SK-N-SH (cell line): ENCODE measurements around the gene CASKIN2. TPM values are rescaled to one million over a fixed set of nuclear protein-coding genes. Genes with fewer than 3 reads are reported as not detected.

Experiments used
- CTCF ChIA-PET: fragments of 300-600, 350-600 bp; formaldehyde crosslinking; extraction: SDS; loops from one replicate; lab custom pipeline; 2021; lab: Yijun Ruan, JAX
- POLR2A ChIA-PET: fragments of 350-600 bp; sonication (Branson Sonifier 250); formaldehyde crosslinking; extraction: SDS; loops from one replicate; lab custom pipeline; 2020; ENCODE audit warnings: antibody characterized with exemption, inconsistent platforms; lab: Yijun Ruan, JAX
- DNase-seq: peaks from one replicate; pipeline ENCODE4 v3.0.0; 2012
- H2AFZ ChIP-seq: fragments of 200-600 bp; sonication (generic); 2 replicates; pipeline ENCODE4 v1.8.1; 2016; ENCODE audit warnings: antibody characterized with exemption, mild to moderate bottlenecking, low read depth
- H3F3A ChIP-seq: fragments of 200-600 bp; sonication (generic); replicated peaks from 2 replicates; pipeline ENCODE3; 2016; ENCODE audit warnings: antibody characterized with exemption, mild to moderate bottlenecking; ENCODE audit not compliant: insufficient read depth
- H3K27ac ChIP-seq, 2 experiments: fragments of 200-500 bp in 1 of 2; fragments of 200-600 bp in 1 of 2; sonication (Bioruptor generic) in 1 of 2; sonication (generic), shearing (Covaris generic) in 1 of 2; 2 replicates each; pipeline versions ENCODE4 v1.5.1 to v1.6.1; 2014 to 2016; ENCODE audit warnings: low read depth in 2 of 2, inconsistent platforms in 1 of 2, low read length in 1 of 2, mild to moderate bottlenecking in 1 of 2, mixed read lengths in 1 of 2
- H3K27me3 ChIP-seq: fragments of 200-600 bp; sonication (generic), shearing (Covaris generic); 2 replicates; pipeline ENCODE4 v1.6.1; 2016; ENCODE audit warnings: mixed run types; ENCODE audit not compliant: insufficient read depth
- H3K36me3 ChIP-seq, 2 experiments: fragments of 200-500 bp in 1 of 2; fragments of 200-600 bp in 1 of 2; sonication (Bioruptor generic) in 1 of 2; sonication (generic) in 1 of 2; replicated peaks in 1 of 2; 2 replicates each; pipeline versions ENCODE3 to v1.5.1; 2014 to 2016; ENCODE audit warnings: low read length in 1 of 2, mild to moderate bottlenecking in 1 of 2; ENCODE audit not compliant: insufficient read depth in 2 of 2, control insufficient read depth in 1 of 2
- H3K4me1 ChIP-seq, 2 experiments: fragments of 200-500 bp in 1 of 2; fragments of 200-600 bp in 1 of 2; sonication (Bioruptor generic) in 1 of 2; sonication (generic), shearing (Covaris generic) in 1 of 2; 2 replicates each; pipeline versions ENCODE4 v1.5.1 to v1.6.1; 2014 to 2016; ENCODE audit warnings: low read depth in 1 of 2, low read length in 1 of 2, mixed run types in 1 of 2; ENCODE audit not compliant: insufficient read depth in 2 of 2, control insufficient read depth in 1 of 2
- H3K4me2 ChIP-seq: fragments of 200-600 bp; sonication (generic), shearing (Covaris generic); 2 replicates; pipeline ENCODE4 v1.6.1; 2017; ENCODE audit warnings: mixed run types
- H3K4me3 ChIP-seq, 2 experiments: fragments of 200-500 bp in 1 of 2; fragments of 200-600 bp in 1 of 2; sonication (Bioruptor generic) in 1 of 2; sonication (generic), shearing (Covaris generic) in 1 of 2; 2 replicates each; pipeline versions ENCODE4 v1.5.1 to v1.8.1; 2014 to 2016; ENCODE audit warnings: low read depth in 2 of 2, inconsistent platforms in 1 of 2, low read length in 1 of 2, mild to moderate bottlenecking in 1 of 2, mixed read lengths in 1 of 2, moderate library complexity in 1 of 2
- H3K79me2 ChIP-seq: fragments of 200-600 bp; sonication (generic); 2 replicates; pipeline ENCODE4 v1.8.1; 2017; ENCODE audit warnings: mild to moderate bottlenecking; ENCODE audit not compliant: insufficient read depth
- H3K9ac ChIP-seq: fragments of 200-600 bp; sonication (generic); 2 replicates; pipeline ENCODE4 v1.6.1; 2017; ENCODE audit warnings: mixed run types
- H3K9me2 ChIP-seq: fragments of 200-600 bp; sonication (generic); 2 replicates; pipeline ENCODE4 v1.6.1; 2017; ENCODE audit warnings: mixed run types
- H3K9me3 ChIP-seq: fragments of 200-600 bp; sonication (generic); 2 replicates; pipeline ENCODE4 v1.6.1; 2017; ENCODE audit warnings: mixed run types, mild to moderate bottlenecking, moderate library complexity
- H4K20me1 ChIP-seq: fragments of 200-600 bp; sonication (generic); 2 replicates; pipeline ENCODE4 v1.6.1; 2017; ENCODE audit warnings: mild to moderate bottlenecking, mixed run types; ENCODE audit not compliant: insufficient read depth
- ELF1 ChIP-seq: IDR thresholded peaks from 2 replicates; pipeline ENCODE4 v1.4.0; 2012
- EP300 ChIP-seq, 2 experiments: IDR thresholded peaks; 2 replicates each; pipeline versions ENCODE4 v1.4.0 to v1.6.1; 2012; ENCODE audit warnings: borderline replicate concordance in 1 of 2, low read depth in 1 of 2, low read length in 1 of 2
- EZH2phosphoT487 ChIP-seq: fragments of 200-600 bp; sonication (generic); IDR thresholded peaks from 2 replicates; pipeline ENCODE4 v1.6.1; 2017; ENCODE audit warnings: low read depth, mixed run types, mild to moderate bottlenecking, antibody characterized with exemption, moderate library complexity, borderline replicate concordance
- GABPA ChIP-seq: IDR thresholded peaks from 2 replicates; pipeline ENCODE4 v1.4.0; 2012; ENCODE audit warnings: low read depth, mild to moderate bottlenecking
- JUND ChIP-seq: IDR thresholded peaks from 2 replicates; pipeline ENCODE4 v1.4.0; 2012
- MEF2A ChIP-seq: IDR thresholded peaks from 2 replicates; pipeline ENCODE4 v1.4.0; 2012; ENCODE audit warnings: low read depth, borderline replicate concordance
- POLR2AphosphoS5 ChIP-seq: IDR thresholded peaks from 2 replicates; pipeline ENCODE4 v1.6.1; 2012; ENCODE audit warnings: low read depth, low read length
- RAD21 ChIP-seq: IDR thresholded peaks from 2 replicates; pipeline ENCODE4 v1.6.1; 2012; ENCODE audit warnings: mild to moderate bottlenecking, low read length
- RCOR1 ChIP-seq: fragments of 150-350 bp; IDR thresholded peaks from 2 replicates; pipeline ENCODE4 v1.6.1; 2017; ENCODE audit warnings: antibody characterized with exemption, low read length
- TCF12 ChIP-seq: IDR thresholded peaks from 2 replicates; pipeline ENCODE4 v1.4.0; 2012
- YY1 ChIP-seq: IDR thresholded peaks from 2 replicates; pipeline ENCODE4 v1.4.0; 2012; ENCODE audit warnings: low read depth, mild to moderate bottlenecking
- WGBS: methylation state at CpG from one replicate; pipeline ENCODE4 v1.1.6; 2017; ENCODE audit warnings: low lambda C conversion rate; 5-methylcytosine and 5-hydroxymethylcytosine counted together
- polyA plus RNA-seq, 3 experiments: library from polyadenylated mRNA; depleted of rRNA; stranded (reverse); fragments of >200 nt; gene quantifications; 2 replicates each; pipeline ENCODE4 v1.2.3, GENCODE V29; 2012
- TF ChIP-seq, protein P1 (sequence below): IDR thresholded peaks from 2 replicates; pipeline ENCODE4 v1.4.0; 2012; ENCODE audit warnings: low read depth, borderline replicate concordance

The CASKIN2 gene
- polyA plus RNA-seq, 1 of the 3 experiments (the other 2 are of a cell fraction): 6.5 TPM

GRCh38 chr17:75459590-75460267, 55.6 kb downstream of the CASKIN2 start:
- TF ChIP-seq YY1 (no peak), TCF12 (no peak), GABPA (no peak), JUND (no peak), EZH2phosphoT487 (no peak), EP300 (IDR thresholded peaks at IDR 0.05; ENCODE audit: borderline replicate concordance in 1 of 2, low read depth in 1 of 2, low read length in 1 of 2) (no peak)
- 90% methylated on average over 9 of the region's 9 CpGs for WGBS
- ChIA-PET POLR2A (no interaction called here), CTCF (interaction anchor here (1.0 to 1.3 kb wide), 5 partner anchors 19 to 354 kb away, joined by 3 read pairs; no protein-coding TSS in a partner anchor)
- no peak for DNase-seq
- Histone ChIP-seq H3F3A (no peaks in the 10 kb centered on the region), H2AFZ (no peak overlapping the region), H3K9me3 (no peaks in the 10 kb centered on the region), H3K27me3 (no peaks in the 10 kb centered on the region), H3K9me2 (no peaks in the 10 kb centered on the region), H3K27ac (no peak overlapping the region), H3K4me1 (peaks cover 0 to 15% of the 10 kb centered on the region in 2 experiments; a peak in 3 of 4 replicates), H3K9ac (no peak overlapping the region), H4K20me1 (no peaks in the 10 kb centered on the region), H3K36me3 (no peaks in the 10 kb centered on the region), H3K4me2 (no peak overlapping the region), H3K4me3 (no peak overlapping the region), H3K79me2 (peaks cover 52% of the 10 kb centered on the region)

DNA sequence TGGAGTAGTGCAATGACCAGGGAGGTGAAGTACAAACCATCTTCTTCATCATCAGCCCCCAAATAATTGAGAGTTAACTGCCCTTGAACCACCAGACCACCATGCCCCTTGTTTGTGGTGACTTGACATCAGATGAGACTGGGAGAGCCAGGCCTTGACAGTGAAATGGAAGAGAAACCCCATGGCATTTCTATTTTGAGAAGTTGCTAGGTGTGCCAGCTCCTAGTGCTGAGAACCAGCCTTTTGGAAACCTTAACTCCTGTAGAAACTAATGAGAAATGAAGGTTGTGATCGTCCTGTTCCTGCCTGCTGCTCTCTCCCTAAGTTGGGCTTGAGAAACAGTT, 56.1 kb downstream of the CASKIN2 start:
- CTCF ChIA-PET: interaction anchor here (1.0 to 1.6 kb wide), 4 partner anchors 19 to 59 kb away, joined by 3 to 4 read pairs (median 3); no protein-coding TSS in a partner anchor

More for the DNA sequence above, 56.1 kb downstream of the CASKIN2 start:
- no peaks in the 10 kb centered on the region for H4K20me1 ChIP-seq
- H2AFZ ChIP-seq: no peak overlapping the region
- TF ChIP-seq EP300 (IDR thresholded peaks at IDR 0.05; ENCODE audit: borderline replicate concordance in 1 of 2, low read depth in 1 of 2, low read length in 1 of 2): no peak
- no peak for TF ChIP-seq MEF2A
- TF ChIP-seq POLR2AphosphoS5: no peak
- TF ChIP-seq JUND: no peak
- TF ChIP-seq YY1: no peak
- TF ChIP-seq RAD21: no peak
- TF ChIP-seq, protein P1, sequence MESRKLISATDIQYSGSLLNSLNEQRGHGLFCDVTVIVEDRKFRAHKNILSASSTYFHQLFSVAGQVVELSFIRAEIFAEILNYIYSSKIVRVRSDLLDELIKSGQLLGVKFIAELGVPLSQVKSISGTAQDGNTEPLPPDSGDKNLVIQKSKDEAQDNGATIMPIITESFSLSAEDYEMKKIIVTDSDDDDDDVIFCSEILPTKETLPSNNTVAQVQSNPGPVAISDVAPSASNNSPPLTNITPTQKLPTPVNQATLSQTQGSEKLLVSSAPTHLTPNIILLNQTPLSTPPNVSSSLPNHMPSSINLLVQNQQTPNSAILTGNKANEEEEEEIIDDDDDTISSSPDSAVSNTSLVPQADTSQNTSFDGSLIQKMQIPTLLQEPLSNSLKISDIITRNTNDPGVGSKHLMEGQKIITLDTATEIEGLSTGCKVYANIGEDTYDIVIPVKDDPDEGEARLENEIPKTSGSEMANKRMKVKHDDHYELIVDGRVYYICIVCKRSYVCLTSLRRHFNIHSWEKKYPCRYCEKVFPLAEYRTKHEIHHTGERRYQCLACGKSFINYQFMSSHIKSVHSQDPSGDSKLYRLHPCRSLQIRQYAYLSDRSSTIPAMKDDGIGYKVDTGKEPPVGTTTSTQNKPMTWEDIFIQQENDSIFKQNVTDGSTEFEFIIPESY: no peak
- no peak for TF ChIP-seq ELF1
- TF ChIP-seq RCOR1: no peak
- no peak overlapping the region for H3K4me2 ChIP-seq
- H3K79me2 ChIP-seq: peaks cover 52% of the 10 kb centered on the region
- no peak overlapping the region for H3K27ac ChIP-seq
- WGBS: 100% methylated on average over 1 of the region's 1 CpG
- H3K36me3 ChIP-seq: no peaks in the 10 kb centered on the region
- no peaks in the 10 kb centered on the region for H3K9me3 ChIP-seq
- no peak overlapping the region for H3K9ac ChIP-seq
- no peaks in the 10 kb centered on the region for H3K9me2 ChIP-seq
- H3K27me3 ChIP-seq: no peaks in the 10 kb centered on the region
- no peaks in the 10 kb centered on the region for H3F3A ChIP-seq
- H3K4me3 ChIP-seq: no peak overlapping the region
- POLR2A ChIA-PET: no interaction called here
- peaks cover 0 to 15% of the 10 kb centered on the region in 2 experiments; a peak in 3 of 4 replicates for H3K4me1 ChIP-seq
- no peak for DNase-seq
